Smooth muscle cell of trachea (primary cell): ENCODE data around the gene ITGAE. TPM values are rescaled to one million over a fixed set of nuclear protein-coding genes. Genes with fewer than 3 reads are reported as not detected.

ENCODE experiments used
- total RNA-seq: library from RNA; depleted of rRNA; stranded (reverse); fragments of >200 nt; gene quantifications from 2 replicates; pipeline ENCODE4 v1.2.1, GENCODE V29; 2014

The ITGAE gene, protein sequence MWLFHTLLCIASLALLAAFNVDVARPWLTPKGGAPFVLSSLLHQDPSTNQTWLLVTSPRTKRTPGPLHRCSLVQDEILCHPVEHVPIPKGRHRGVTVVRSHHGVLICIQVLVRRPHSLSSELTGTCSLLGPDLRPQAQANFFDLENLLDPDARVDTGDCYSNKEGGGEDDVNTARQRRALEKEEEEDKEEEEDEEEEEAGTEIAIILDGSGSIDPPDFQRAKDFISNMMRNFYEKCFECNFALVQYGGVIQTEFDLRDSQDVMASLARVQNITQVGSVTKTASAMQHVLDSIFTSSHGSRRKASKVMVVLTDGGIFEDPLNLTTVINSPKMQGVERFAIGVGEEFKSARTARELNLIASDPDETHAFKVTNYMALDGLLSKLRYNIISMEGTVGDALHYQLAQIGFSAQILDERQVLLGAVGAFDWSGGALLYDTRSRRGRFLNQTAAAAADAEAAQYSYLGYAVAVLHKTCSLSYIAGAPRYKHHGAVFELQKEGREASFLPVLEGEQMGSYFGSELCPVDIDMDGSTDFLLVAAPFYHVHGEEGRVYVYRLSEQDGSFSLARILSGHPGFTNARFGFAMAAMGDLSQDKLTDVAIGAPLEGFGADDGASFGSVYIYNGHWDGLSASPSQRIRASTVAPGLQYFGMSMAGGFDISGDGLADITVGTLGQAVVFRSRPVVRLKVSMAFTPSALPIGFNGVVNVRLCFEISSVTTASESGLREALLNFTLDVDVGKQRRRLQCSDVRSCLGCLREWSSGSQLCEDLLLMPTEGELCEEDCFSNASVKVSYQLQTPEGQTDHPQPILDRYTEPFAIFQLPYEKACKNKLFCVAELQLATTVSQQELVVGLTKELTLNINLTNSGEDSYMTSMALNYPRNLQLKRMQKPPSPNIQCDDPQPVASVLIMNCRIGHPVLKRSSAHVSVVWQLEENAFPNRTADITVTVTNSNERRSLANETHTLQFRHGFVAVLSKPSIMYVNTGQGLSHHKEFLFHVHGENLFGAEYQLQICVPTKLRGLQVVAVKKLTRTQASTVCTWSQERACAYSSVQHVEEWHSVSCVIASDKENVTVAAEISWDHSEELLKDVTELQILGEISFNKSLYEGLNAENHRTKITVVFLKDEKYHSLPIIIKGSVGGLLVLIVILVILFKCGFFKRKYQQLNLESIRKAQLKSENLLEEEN
- 10.1 and 18.9 TPM in 2 replicates for total RNA-seq

GRCh38 chr17:3800362-3801271, at the start of gene ITGAE:
TSS of gene ITGAE (minus strand) at chr17:3801188. CDS start at chr17:3801144, 44 bp downstream.

DNA sequence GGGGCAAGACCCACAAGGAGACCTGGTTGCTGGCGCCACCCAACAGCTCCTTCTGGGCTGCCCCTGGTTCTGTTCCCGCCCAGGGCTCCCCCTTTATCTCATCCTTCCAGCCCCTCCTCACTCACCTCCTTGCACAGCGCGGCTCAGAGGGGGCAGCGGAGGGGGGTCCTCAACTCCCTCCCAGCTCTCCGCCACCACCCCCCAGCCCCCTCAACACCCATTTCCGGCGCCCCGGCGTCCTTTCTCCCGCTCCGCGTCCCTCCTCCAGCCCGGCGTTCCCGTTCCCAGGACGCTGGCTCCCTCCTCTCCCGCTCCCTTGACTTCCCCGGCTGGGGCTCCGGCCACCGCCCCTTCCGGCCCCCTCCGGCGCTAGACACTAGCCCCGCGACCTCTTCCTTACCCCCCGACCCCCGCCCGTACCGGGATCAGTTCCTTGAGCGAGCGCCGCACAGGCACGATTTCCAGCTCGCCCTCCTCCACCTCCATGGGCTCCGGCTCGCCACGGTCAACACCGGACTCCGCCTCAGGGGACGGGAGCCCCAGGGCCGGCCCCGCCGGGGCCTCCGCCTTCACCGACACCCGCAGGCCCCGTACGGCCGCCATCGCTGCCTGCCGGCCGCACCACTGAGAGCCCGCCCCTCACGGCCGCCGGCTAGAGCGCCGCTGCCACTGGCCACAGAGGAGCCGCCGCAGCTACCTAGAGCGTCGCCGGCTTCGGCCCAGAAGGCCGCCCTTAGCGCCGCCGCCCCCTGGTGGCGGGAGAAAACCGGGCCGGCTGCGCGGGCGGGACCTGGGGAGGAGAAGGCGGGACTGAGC, 44.8 kb upstream of the ITGAE start, which contains the start of gene NCBP3:
TSS of gene NCBP3 (minus strand) at position 626 of the 816 bp plus-strand sequence. CDS start at position 603, 23 bp downstream.

DNA sequence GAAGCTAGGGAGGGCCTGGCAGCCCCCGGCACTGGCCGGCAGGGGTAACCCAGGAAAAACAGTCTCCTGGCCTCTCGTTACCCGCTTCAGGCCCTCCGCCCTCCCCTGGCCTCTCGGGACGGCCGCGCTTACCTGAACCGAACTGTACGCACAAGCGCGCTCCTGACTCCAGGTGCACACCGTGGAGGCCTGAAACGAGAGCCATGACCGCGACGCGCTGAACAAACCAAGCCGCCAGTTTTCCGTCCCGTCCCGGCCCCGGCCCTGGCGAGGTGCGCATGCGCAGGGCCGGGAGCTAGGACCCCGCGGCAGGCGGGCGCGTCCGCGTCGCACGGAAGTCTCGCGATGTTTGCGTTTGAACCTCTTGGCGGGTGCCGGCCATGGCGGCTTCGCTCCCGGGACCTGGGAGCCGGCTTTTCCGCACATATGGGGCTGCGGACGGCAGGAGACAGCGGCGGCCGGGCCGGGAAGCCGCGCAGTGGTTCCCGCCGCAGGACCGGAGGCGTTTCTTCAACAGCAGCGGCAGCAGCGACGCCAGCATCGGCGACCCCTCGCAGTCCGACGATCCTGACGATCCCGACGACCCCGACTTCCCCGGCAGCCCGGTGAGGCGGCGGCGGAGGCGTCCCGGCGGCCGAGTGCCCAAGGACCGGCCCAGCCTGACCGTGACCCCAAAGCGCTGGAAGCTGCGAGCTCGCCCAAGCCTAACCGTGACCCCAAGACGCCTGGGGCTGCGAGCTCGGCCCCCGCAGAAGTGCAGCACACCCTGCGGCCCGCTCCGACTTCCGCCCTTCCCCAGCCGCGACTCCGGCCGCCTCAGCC, 77.2 kb downstream of the ITGAE start, which contains the start of gene HASPIN:
TSS of gene HASPIN (plus strand) at position 348 of the 822 bp plus-strand sequence. CDS start at position 381, 33 bp downstream.

GRCh38 chr17:3695723-3696411, 105.1 kb downstream of the ITGAE start, which contains the start of gene P2RX5:
TSS of gene P2RX5 (minus strand) at chr17:3696155. CDS start at chr17:3696005, 150 bp downstream.

DNA sequence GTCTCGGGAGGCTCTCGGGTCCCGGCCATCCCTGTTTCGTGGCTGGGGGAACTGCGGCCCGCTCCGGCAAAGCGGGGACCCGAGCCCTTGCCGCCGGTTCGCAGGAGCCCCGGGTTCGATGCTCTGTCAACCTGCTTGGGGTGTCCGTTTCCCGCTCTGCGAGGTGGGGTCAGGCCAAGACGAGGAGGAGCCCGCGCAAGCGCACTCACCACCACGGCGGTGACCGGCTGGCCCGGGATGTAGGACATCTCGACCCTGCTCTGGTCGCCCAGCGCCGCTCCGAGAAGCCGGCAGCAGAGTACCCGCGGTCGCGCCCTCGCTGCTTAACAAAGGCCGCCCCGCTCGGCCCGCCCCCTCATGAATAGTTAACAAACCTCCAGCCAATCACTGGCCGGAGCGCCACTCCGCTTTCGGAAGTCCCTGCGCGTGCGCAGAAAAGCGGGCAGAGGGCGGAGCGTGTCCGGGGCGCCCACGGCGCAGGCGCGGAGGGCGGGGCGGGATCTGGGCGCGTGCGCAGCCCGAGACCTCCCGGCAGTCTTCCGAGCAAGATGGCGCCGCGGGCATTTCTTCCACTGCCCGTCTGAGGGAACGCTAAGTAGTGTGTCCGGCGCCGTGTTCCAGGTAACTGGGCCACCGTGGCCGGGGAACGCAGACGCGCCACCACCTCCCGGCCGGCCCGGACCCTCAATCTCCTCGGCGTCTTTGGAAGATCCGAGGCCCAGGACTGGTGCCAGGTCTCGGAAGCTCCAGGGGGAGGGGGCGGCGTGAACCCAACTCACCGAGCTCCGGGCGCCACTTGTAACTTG, 132.5 kb downstream of the ITGAE start, which contains the start of the genes EMC6 and TAX1BP3:
TSS of gene EMC6 (plus strand) at position 534 of the 806 bp plus-strand sequence. CDS start 335 bp downstream, outside the sequence.
TSS of gene TAX1BP3 (minus strand) at position 300 of the 806 bp plus-strand sequence. CDS start at position 248, 52 bp downstream.

Other genes starting within 250 kb of the ITGAE start
- 1.0 and 1.7 TPM in 2 replicates for gene TRPV3, start 243.4 kb downstream of the ITGAE start, total RNA-seq
- gene TRPV1, start 191.8 kb downstream of the ITGAE start, total RNA-seq: 2.0 and 6.6 TPM in 2 replicates
- 13.1 and 18.2 TPM in 2 replicates for gene SHPK, start 164.9 kb downstream of the ITGAE start, total RNA-seq
- gene CTNS, start 164.4 kb downstream of the ITGAE start, total RNA-seq: 28.9 and 30.5 TPM in 2 replicates
- 135 and 166 TPM in 2 replicates for gene TAX1BP3, start 132.6 kb downstream of the ITGAE start, total RNA-seq
- gene EMC6, start 132.4 kb downstream of the ITGAE start, total RNA-seq: 12.6 and 14.7 TPM in 2 replicates
- 0.87 and 4.1 TPM in 2 replicates for gene P2RX5, start 105.0 kb downstream of the ITGAE start, total RNA-seq
- gene HASPIN, start 77.3 kb downstream of the ITGAE start, total RNA-seq: 0.99 and 5.1 TPM in 2 replicates
- 16.7 and 32.3 TPM in 2 replicates for gene NCBP3, start 45.1 kb upstream of the ITGAE start, total RNA-seq
- 4.1 and 8.6 TPM in 2 replicates for gene CAMKK1, start 91.9 kb upstream of the ITGAE start, total RNA-seq
- gene P2RX1, start 115.3 kb upstream of the ITGAE start, total RNA-seq: not detected in 2 replicates
- 3.2 and 6.9 TPM in 2 replicates for gene ATP2A3, start 163.2 kb upstream of the ITGAE start, total RNA-seq